ENCODE results near the gene KANSL2. TPM values are rescaled to one million over a fixed set of nuclear protein-coding genes. Genes with fewer than 3 reads are reported as not detected.
"Not testable (repeated sequence)": the region's sequence is repeated elsewhere in the genome, so short reads cannot be mapped to it uniquely, and the experiment has no call there.

KANSL2 gene
- total RNA-seq, 1 donor: 48.1 TPM

DNA sequence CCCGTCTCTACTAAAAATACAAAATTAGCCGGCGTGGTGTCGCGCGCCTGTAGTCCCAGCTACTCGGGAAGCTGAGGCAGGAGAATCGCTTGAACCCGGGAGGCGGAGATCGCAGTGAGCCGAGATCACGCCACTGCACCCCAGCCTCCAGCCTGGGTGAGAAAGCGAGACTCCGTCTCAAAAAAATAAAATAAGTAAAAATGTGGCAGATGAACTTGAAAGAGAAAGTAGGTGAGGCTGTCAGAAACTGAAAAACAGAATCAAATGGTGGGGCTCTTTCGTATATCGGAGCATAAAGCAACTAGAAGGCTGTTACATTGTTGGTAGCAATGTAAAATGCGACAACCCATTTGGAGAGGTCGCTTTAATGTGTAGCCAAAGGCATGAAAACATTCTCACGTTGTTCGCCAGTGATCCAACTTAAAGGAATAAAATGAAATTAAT lies 35.2 kb upstream of the KANSL2 start:
- no peak for DNase-seq (ENCODE audit: insufficient read length, low spot score, missing footprints)
- H3K4me1 ChIP-seq (ENCODE audit: insufficient read depth, low read length): peaks cover 17% of the 10 kb centered on the region
- peaks cover 21% of the 10 kb centered on the region for H3K36me3 ChIP-seq (ENCODE audit: insufficient read depth, low read length)
- TF ChIP-seq, protein P1, sequence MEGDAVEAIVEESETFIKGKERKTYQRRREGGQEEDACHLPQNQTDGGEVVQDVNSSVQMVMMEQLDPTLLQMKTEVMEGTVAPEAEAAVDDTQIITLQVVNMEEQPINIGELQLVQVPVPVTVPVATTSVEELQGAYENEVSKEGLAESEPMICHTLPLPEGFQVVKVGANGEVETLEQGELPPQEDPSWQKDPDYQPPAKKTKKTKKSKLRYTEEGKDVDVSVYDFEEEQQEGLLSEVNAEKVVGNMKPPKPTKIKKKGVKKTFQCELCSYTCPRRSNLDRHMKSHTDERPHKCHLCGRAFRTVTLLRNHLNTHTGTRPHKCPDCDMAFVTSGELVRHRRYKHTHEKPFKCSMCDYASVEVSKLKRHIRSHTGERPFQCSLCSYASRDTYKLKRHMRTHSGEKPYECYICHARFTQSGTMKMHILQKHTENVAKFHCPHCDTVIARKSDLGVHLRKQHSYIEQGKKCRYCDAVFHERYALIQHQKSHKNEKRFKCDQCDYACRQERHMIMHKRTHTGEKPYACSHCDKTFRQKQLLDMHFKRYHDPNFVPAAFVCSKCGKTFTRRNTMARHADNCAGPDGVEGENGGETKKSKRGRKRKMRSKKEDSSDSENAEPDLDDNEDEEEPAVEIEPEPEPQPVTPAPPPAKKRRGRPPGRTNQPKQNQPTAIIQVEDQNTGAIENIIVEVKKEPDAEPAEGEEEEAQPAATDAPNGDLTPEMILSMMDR (IDR thresholded peaks at IDR 0.05; ENCODE audit: extremely low read depth, low read depth, low read length): no peak
- H3K79me2 ChIP-seq (ENCODE audit: insufficient read depth, low read length): peaks cover 41% of the 10 kb centered on the region
- H3K4me2 ChIP-seq (ENCODE audit: insufficient read depth, low read length): peak overlapping the region; percentile 67
- peaks cover 17% of the 10 kb centered on the region for H4K20me1 ChIP-seq (ENCODE audit: insufficient read depth, low read length)
- H3K27ac ChIP-seq (ENCODE audit: low read depth, low read length): peak overlapping the region; percentile 98
- H3K27me3 ChIP-seq (ENCODE audit: insufficient read depth, low read length): no peaks in the 10 kb centered on the region
- no peaks in the 10 kb centered on the region for H3K9me3 ChIP-seq (ENCODE audit: low read depth, low read length)
- H2AFZ ChIP-seq (ENCODE audit: low read length): peak overlapping the region; percentile 65
- peak overlapping the region; percentile 90 for H3K4me3 ChIP-seq (ENCODE audit: insufficient read depth, low read length)

DNA sequence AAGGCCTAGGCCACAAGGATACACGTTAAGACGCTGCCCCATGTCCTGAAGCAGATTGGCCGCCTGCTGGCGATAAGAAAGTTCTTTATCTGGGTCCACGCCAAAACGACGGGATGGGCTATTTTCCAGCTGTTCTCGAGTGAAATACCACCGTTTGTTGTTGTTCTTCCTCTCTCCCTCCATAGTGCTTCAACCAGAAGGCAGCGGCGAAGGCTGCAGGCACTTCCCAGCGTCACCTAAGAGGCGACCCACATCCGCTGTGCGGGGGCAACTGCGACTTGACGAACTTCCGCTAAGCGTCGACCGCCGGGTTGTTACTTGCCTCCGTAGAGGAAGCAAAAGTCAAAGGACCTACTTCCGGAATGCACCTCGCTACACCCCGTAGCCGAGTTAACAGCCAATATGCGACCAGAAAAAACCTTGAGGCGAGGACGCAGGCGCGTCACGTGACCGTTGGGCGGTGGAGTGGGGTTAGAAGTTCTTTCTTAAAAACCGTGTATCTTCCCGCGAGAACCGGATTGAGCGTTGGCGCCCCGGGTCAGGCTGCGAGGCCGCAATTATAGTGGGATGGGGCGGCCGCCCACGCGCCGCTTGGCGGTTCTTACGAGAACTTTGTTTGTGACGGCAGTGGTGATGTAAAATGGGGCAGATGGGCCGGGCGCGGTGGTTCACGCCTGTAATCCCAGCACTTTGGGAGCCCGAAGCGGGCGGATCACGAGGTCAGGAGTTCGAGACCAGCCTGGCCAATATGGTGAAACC lies 34.6 kb upstream of the KANSL2 start, which contains the start of gene CCNT1:
Gene CCNT1, minus strand, starts transcription at position 215 of the 759 bp plus-strand sequence. Its CDS starts 32 bp downstream, at position 183.
- H3K79me2 ChIP-seq (ENCODE audit: insufficient read depth, low read length): peaks cover 46% of the 10 kb centered on the region

DNA sequence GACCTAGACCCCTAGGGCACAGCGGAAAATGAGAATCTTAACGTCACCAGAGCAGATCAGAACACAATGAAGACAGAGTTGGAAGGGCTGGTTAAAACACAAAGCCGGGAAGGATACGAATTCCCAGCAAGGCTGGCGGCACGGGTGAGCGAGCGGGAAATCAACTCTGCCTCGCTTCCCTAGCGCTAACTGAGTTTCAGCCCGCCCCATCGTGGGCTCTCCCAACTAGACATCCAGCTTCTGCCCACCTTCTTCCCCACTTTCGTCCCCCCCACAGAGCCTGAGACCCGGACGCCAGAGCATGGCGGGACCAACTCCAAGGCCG lies 34.1 kb upstream of the KANSL2 start:
- Histone ChIP-seq H3K79me2 (ENCODE audit: insufficient read depth, low read length) (peaks cover 50% of the 10 kb centered on the region), H3K4me1 (ENCODE audit: insufficient read depth, low read length) (peaks cover 17% of the 10 kb centered on the region)
- DNase-seq (ENCODE audit: insufficient read length, low spot score, missing footprints): no peak

More for the DNA sequence above, 34.6 kb upstream of the KANSL2 start, which contains the start of gene CCNT1:
- H3K36me3 ChIP-seq (ENCODE audit: insufficient read depth, low read length): peaks cover 26% of the 10 kb centered on the region
- no peaks in the 10 kb centered on the region for H3K9me3 ChIP-seq (ENCODE audit: low read depth, low read length)
- H3K4me2 ChIP-seq (ENCODE audit: insufficient read depth, low read length): peak within 1 kb of the TSS; percentile 93
- H3K27me3 ChIP-seq (ENCODE audit: insufficient read depth, low read length): no peaks in the 10 kb centered on the region
- H3K4me1 ChIP-seq (ENCODE audit: insufficient read depth, low read length): peaks cover 17% of the 10 kb centered on the region
- peak within 1 kb of the TSS; percentile 90 for H3K4me3 ChIP-seq (ENCODE audit: insufficient read depth, low read length)
- H3K27ac ChIP-seq (ENCODE audit: low read depth, low read length): peak within 1 kb of the TSS; percentile 98
- H2AFZ ChIP-seq (ENCODE audit: low read length): peak within 1 kb of the TSS; percentile 94
- peaks cover 17% of the 10 kb centered on the region for H4K20me1 ChIP-seq (ENCODE audit: insufficient read depth, low read length)
- DNase-seq (ENCODE audit: insufficient read length, low spot score, missing footprints): peak; percentile 98
- TF ChIP-seq, protein P1 (IDR thresholded peaks at IDR 0.05; ENCODE audit: extremely low read depth, low read depth, low read length): peak; percentile 31

DNA sequence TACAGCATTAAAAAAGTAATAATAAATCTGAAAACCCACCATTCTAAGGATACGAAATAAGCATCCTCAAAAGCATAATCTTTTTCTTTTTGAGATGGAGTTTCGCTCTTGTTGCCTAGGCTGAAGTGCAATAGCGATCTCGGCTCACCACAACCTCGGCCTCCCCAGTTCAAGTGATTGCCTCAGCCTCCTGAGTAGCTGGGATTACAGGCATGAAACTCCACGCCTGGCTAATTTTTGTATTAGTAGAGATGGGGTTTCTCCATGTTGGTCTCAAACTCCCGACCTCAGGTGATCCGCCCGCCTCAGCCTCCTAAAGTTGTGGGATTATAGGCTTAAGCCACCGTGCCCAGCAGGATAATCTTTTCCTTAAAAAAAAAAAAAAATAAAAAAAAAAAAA lies 30.2 kb upstream of the KANSL2 start:
- peaks cover 31% of the 10 kb centered on the region for H4K20me1 ChIP-seq (ENCODE audit: insufficient read depth, low read length)
- DNase-seq (ENCODE audit: insufficient read length, low spot score, missing footprints): no peak
- peaks cover 17% of the 10 kb centered on the region for H3K4me1 ChIP-seq (ENCODE audit: insufficient read depth, low read length)
- no peaks in the 10 kb centered on the region for H3K9me3 ChIP-seq (ENCODE audit: low read depth, low read length)
- H3K27me3 ChIP-seq (ENCODE audit: insufficient read depth, low read length): no peaks in the 10 kb centered on the region
- peaks cover 87% of the 10 kb centered on the region for H3K79me2 ChIP-seq (ENCODE audit: insufficient read depth, low read length)
- H3K4me2 ChIP-seq (ENCODE audit: insufficient read depth, low read length): no peak overlapping the region
- H3K36me3 ChIP-seq (ENCODE audit: insufficient read depth, low read length): peaks cover 51% of the 10 kb centered on the region
- H3K27ac ChIP-seq (ENCODE audit: low read depth, low read length): no peak overlapping the region
- H3K4me3 ChIP-seq (ENCODE audit: insufficient read depth, low read length): no peak overlapping the region
- no peak overlapping the region for H2AFZ ChIP-seq (ENCODE audit: low read length)
- TF ChIP-seq, protein P1 (IDR thresholded peaks at IDR 0.05; ENCODE audit: extremely low read depth, low read depth, low read length): no peak

More for the DNA sequence above, 34.1 kb upstream of the KANSL2 start:
- TF ChIP-seq, protein P1 (IDR thresholded peaks at IDR 0.05; ENCODE audit: extremely low read depth, low read depth, low read length): no peak
- Histone ChIP-seq H3K27ac (ENCODE audit: low read depth, low read length) (peak overlapping the region; percentile 98), H3K4me3 (ENCODE audit: insufficient read depth, low read length) (peak overlapping the region; percentile 90), H3K36me3 (ENCODE audit: insufficient read depth, low read length) (peaks cover 30% of the 10 kb centered on the region), H3K4me2 (ENCODE audit: insufficient read depth, low read length) (peak overlapping the region; percentile 93), H2AFZ (ENCODE audit: low read length) (peak overlapping the region; percentile 94), H3K9me3 (ENCODE audit: low read depth, low read length) (no peaks in the 10 kb centered on the region), H3K27me3 (ENCODE audit: insufficient read depth, low read length) (no peaks in the 10 kb centered on the region), H4K20me1 (ENCODE audit: insufficient read depth, low read length) (peaks cover 20% of the 10 kb centered on the region)

DNA sequence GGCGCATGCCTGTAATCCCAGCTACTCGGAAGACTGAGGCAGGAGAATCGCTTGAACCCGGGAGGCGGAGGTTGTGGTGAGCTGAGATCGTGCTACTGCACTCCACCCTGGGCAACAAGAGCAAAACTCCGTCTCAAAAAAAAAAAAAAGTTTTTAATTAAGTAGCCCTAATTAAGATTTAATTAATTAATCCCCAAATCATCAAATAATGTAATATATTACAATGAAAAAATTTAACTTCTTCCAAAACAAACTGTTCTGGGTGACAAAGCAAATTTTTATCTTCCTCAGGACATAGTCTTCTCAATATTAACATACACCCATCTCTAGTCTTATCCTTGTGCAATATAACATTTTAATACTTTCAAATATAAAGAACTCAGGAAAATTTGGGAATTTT lies 16.8 kb upstream of the KANSL2 start:
- not testable (repeated sequence) for H4K20me1 ChIP-seq (ENCODE audit: insufficient read depth, low read length); DNase-seq (ENCODE audit: insufficient read length, low spot score, missing footprints); H3K27me3 ChIP-seq (ENCODE audit: insufficient read depth, low read length); H2AFZ ChIP-seq (ENCODE audit: low read length); H3K4me1 ChIP-seq (ENCODE audit: insufficient read depth, low read length); H3K9me3 ChIP-seq (ENCODE audit: low read depth, low read length); H3K4me2 ChIP-seq (ENCODE audit: insufficient read depth, low read length); H3K27ac ChIP-seq (ENCODE audit: low read depth, low read length); H3K4me3 ChIP-seq (ENCODE audit: insufficient read depth, low read length)
- Histone ChIP-seq H3K79me2 (ENCODE audit: insufficient read depth, low read length) (peaks cover 21% of the 10 kb centered on the region), H3K36me3 (ENCODE audit: insufficient read depth, low read length) (peaks cover 44% of the 10 kb centered on the region)

All from osteoblast (primary cell).